Measurements from ENCODE around the gene MINPP1.
"Not testable (repeated sequence)": the region's sequence is repeated elsewhere in the genome, so short reads cannot be mapped to it uniquely, and the experiment has no call there.

The MINPP1 gene, protein sequence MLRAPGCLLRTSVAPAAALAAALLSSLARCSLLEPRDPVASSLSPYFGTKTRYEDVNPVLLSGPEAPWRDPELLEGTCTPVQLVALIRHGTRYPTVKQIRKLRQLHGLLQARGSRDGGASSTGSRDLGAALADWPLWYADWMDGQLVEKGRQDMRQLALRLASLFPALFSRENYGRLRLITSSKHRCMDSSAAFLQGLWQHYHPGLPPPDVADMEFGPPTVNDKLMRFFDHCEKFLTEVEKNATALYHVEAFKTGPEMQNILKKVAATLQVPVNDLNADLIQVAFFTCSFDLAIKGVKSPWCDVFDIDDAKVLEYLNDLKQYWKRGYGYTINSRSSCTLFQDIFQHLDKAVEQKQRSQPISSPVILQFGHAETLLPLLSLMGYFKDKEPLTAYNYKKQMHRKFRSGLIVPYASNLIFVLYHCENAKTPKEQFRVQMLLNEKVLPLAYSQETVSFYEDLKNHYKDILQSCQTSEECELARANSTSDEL

DNA sequence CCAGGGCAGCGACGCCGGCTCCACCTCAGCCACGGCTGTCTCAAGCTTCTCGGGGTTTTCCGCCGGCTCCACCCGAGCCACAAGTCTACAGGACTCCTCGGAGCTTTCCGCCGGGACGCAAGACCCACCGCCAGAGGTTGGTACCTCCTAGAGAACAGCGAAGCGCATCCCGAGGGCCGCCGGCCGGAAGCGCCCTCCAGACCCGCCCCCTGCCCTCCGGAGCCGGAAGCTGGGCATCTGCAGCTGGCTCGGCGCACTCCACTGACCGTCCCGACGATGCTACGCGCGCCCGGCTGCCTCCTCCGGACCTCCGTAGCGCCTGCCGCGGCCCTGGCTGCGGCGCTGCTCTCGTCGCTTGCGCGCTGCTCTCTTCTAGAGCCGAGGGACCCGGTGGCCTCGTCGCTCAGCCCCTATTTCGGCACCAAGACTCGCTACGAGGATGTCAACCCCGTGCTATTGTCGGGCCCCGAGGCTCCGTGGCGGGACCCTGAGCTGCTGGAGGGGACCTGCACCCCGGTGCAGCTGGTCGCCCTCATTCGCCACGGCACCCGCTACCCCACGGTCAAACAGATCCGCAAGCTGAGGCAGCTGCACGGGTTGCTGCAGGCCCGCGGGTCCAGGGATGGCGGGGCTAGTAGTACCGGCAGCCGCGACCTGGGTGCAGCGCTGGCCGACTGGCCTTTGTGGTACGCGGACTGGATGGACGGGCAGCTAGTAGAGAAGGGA lies at the start of gene MINPP1:
Gene MINPP1, plus strand, starts transcription at position 254 of the 726 bp plus-strand sequence. Its CDS starts 23 bp downstream, at position 277.
- peak; percentile 2 to 89 (median 74) for DNase-seq

DNA sequence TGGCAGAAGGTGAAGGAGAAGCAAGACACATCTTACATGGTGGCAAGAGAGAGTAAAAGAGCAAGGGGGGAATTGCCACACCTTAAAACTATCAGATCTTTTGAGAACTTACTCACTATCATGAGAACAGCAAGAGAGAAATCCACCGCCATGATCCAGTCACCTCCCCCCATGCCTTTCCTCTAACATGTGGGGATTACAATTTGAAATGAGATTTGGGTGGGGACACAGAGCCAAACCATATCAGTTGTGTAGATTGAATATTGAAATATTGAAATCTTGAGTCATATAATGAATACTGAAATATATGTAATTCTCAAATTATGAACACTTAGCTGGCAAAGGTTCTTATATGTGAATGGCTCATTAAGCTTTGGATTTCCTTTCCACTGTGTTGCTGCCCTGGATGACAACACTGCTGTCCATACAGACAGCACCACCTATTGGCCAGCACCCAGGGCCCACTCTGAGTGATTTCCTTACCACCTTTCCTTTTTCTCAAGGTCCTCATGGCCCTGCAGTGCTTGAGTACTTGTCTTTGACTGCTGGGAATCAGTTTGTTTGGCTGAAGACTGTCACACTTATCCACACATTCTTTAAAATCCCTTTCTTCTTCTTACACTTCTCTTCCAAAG lies 48.0 kb upstream of the MINPP1 start:
- not testable (repeated sequence) for DNase-seq

DNA sequence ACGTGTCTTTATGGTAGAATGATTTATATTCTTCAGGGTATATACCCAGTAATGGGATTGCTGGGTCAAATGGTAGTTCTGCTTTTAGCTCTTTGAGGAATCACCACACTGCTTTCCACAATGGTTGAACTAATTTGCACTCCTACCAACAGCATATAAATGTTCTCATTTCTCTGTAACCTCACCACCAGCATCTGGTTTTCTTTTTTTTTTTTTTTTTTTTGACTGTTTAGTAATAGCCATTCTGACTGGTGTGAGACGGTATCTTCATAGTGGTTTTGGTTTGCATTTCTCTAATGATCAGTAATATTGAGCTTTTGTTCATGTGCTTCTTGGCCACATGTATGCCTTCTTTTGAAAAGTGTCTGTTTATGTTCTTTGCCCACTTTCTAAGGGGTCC lies 42.9 kb upstream of the MINPP1 start:
- not testable (repeated sequence) for DNase-seq

DNA sequence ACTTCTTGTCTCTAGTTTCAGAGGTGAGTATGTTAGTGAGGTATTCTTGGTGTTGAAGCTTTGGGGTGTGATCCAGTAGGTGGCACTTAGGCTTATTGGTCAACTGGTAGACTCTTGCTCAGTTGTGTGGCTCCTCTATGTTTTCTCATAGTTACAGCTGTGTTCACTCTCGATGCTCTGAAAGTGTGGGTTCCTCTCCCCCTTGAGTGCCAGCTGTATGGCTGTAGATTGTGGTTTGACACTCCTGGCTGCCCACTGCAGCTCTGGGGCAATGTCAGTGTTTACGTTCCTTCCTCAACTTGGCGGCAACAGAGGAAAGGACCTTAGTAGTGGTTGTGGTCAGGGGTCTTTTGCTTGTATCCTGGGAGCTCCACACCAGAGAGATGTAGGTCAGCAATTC lies 37.8 kb upstream of the MINPP1 start:
- DNase-seq = not testable (repeated sequence)

DNA sequence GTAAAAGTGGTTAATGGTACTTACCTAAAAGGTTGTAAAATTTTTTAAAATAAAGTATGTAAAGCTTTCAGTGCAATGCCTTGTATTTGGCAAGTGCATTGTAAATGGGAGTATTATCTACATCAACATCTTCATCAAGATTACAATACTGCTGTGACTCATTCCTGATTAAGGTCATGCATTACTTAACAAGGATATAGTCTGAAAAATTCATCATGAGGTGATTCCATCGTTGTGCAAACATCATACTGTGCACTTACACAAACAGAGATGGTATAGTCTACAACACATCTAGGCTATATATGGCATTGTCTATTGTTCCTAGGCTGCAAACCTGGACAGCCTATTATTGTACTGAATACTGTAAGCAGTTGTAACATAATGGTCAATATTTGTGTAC lies 16.0 kb upstream of the MINPP1 start:
- DNase-seq = not testable (repeated sequence)

DNA sequence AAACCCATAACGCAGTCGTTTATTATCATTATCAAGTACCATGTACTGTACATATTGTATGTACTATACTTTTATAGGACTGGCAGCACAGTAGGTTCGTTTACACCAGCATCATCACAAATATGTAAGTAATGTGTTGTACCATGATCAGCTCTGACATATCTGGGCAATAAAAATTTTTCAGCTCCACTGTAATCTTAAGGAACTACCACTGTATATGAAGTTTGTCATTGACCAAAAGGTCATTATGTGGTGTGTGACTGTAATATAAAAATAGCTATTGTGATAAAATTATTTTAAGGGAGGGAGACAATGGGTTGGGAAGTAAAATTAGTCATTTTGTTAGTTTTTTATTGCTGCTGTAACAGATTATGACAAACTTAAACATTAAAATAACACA lies 14.4 kb upstream of the MINPP1 start:
- DNase-seq = not testable (repeated sequence)

DNA sequence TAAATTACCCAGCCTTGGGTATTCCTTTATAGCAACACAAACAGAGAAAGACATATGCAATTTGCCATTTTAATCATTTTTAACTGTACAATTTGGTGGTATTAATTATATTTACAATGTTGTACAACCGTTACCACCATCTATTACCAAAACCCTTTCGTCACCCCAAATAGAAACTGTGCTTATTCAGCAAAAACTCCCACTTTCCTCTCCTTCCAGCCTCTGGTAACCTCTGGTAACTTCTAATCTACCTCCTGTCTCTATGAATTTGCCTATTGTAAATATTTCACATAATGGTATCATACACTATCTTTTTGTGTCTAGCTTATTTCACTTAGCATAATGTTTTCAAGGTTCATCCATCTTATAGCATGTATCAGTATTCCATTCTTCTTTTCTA lies 12.2 kb upstream of the MINPP1 start:
- not testable (repeated sequence) for DNase-seq

DNA sequence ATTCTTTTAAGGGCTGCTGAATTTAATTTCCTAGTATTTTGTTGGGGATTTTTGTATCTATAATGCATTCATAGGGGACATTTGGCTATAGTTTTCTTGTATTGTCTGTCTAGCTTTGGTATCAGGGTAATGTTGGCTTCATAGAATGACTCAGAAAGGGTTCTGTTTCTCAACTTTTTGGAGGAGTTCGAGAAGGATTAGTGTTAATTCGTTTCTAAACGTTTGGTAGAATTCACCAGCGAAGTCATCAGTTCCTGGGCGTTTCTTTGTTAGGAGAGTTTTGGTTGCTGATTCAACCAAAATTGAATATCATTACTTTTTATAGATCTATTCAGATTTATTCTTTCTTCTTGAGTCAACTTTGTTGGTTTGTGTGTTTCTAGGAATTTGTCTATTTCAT lies 9.2 kb upstream of the MINPP1 start:
- DNase-seq = not testable (repeated sequence)

DNA sequence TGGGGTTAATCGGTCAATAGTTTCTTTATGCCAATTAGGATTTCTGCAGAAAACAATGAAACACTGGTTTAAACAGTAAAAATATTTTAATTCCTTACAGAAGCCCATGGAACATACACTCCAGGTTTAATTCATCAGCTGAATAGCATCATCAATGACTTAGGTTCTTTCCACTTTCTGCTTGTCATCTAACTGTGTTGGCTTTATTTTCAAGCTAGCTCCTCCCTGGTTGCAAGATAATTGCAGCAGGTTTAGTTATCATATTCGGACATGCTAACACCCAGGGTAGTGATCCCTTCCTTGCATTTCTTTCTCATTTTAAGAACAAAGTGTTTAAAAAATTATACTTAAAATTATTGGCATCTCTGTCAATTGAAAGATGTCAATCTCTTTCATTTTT lies 7.3 kb upstream of the MINPP1 start:
- not testable (repeated sequence) for DNase-seq

DNA sequence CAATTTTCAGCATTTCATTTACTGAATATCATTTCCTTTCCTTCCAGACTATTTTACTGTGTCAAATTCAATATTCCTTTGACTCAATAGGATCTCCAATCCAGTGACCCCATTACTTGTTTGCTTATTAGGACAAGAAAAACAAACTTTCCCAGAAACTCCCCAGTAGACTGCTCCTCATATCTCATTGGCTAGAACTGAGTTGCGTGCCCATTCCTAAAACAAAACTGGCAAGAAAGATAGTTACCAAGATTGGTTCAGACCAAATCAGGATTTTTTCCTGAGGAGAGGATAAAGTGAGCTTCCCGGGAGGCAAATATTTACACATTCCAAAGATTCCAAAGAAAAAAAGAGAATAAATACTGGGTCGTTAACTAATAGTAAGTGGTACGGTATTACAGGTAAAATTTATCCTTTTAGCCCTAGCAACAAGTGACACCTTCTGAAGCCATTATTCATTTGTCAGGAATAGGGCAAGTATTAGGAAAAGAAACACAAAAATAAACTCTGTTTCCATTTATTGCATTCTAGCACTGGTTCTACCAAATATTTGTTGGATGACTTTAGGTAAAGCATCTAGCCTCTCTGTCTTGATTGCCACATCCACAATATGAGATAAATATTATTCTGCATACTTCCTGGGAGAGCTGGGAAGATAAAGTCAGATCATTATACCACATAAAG lies 6.4 kb upstream of the MINPP1 start:
- DNase-seq = not testable (repeated sequence)

DNA sequence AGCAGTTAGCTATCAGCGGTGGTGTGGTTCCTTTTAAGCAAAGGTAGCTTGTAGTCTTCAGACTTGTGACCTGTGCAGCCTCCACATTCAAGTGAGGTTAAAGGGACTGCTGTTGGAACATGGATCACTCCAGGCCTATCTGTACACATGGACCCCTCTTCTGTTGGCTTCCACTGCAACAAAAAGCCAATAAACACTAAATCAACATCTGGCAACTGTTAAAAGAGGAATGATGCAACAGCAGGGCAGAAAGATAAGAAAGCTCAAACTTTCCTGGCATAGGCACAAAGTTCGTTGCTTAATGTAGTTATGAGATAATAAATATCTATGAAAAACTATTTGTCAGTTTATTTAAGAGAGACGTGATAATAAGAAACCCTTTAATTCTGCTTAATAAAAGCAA lies 4.0 kb upstream of the MINPP1 start:
- no peak for DNase-seq

DNA sequence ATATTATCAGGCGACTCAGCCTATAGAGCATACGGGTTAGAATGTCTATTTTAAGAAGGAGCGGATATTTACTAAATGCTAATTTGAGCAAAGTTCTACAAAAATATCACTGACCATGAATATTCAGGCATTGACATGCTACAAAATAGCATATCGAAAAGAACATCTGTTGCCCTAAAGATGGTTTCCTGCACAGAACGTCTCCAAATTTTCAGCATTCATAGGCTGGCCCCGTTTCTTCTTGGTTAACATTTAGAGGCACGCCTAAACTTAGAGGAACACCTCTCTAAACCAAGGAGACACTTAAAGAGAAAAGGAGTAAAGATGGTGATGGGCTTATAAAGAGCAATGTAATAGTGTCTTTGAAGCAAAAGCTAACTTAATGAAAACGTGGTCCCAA lies 1.3 kb upstream of the MINPP1 start:
- no peak for DNase-seq

DNA sequence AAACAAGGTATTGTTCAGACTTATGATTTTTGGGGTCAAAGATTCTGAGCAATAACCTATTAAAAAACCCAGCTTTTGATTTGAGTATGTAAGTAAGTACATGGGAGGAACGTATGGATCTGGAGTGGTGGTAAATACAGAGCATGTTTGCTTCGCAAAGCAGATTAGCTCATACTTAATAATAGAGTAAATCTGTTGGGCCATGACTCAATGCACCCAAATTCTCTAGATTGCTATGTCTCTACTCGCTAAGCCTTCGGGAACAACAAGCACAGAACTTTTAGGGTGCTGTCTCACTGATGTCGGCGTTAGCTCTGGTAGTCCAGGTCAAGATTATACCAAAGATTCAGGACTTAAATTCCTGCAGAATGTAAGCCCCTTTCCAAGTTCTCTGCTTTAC lies 807 bp upstream of the MINPP1 start:
- DNase-seq = no peak

DNA sequence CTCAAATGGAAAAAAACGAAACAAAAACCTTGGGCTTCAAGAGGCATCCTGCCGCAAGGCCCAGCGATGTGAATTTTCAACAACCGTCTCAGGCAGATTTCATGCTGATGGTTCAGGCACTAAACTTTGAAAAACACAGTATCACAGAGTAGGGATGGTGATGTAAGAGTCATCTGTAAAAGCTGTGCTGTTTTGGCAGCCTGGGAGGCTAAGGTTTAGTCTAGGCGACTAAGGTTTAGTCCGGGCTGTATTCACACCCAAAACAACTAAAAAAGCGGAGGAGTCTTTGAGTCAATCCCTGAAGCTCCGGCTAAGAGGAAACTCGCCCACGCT lies 420 bp upstream of the MINPP1 start:
- DNase-seq = peak in 1 of 58 donors; percentile 35

DNA sequence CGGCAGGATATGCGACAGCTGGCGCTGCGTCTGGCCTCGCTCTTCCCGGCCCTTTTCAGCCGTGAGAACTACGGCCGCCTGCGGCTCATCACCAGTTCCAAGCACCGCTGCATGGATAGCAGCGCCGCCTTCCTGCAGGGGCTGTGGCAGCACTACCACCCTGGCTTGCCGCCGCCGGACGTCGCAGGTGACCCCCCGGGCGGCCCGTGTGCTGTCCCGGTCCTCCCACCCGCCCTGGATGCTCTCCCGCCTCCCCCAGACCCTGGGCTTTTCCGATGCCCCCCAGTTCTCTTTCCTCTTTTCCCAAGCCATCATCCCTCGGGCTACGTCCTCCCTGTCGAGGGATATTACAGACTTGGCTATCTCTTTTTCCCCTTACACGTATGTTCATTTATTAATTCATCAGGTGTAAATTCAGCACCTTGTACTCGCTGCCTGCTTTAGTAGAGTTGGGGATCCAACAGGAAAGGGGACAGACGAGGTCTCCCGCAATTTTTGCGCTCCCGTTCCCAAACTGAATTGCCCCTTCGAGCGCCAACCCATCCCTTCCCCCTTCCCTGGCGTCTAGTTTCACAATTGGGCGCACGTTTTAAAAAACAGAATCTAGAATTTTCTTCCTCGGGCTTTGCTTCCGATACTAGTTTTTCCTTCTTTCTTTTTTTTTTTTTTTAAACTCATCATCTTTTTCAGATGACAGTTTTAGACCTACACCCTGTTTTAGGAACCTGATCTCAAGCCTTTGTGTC lies 846 bp downstream of the MINPP1 start:
- peak in 45 of 58 donors; percentile 3 to 61 (median 40) for DNase-seq

DNA sequence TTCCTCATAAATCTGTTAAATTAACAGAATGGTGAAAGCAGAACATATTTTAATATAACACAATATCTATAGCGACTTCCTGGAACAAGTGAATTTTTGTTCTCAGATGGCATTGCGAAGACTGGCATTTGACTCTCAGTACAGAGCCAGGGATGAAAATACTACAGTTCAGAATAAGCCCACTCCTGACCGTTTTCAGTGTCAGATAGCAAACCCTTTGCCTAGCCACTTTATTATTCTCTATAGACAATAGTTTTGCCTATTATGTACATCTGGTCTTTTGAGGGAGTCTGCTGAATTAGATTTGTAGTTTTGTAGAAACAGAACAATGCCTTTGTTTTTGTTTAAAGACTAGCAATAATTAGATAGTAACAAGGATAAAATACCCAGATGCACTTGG lies 2.3 kb downstream of the MINPP1 start:
- no peak for DNase-seq

DNA sequence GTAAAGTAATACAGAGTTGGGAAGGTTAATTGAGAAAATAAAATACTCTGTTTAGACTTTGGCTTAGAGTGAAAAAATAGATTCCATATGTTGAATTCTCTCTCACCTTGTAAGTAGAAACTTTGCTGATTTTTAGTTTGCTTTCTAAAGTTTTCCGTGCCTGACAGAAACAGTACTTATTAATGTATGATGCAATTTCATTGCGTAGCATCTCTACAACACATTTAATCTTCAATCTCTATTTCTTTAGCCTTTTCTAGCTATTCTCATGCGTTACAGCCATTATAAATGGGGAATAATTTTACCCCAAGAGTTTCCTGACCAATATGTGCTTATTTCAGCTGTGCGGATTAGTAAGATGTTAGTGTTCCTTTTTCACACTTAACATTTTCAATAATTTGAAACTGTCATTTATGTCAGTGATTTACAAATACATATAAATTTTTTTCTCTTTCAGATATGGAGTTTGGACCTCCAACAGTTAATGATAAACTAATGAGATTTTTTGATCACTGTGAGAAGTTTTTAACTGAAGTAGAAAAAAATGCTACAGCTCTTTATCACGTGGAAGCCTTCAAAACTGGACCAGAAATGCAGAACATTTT lies 3.3 kb downstream of the MINPP1 start:
- no peak for DNase-seq

DNA sequence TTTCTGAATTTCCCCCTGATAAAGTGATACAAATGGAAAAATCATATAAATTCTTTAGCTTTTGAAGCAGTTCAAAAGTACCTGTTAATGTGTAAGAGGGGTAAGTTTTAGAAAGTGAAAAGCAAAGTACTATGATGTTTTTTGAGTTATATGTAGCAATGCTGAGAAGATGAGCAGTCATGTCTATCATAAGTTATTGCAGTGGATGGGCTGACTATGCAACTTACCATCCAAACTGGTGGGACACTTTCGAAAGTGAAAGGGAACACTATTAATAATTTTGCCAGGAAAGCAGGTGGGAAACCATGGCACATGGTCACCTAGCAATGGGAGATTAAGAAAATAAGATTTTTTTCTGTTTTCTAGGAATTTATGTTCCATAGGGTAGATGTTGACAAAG lies 4.1 kb downstream of the MINPP1 start:
- no peak for DNase-seq

DNA sequence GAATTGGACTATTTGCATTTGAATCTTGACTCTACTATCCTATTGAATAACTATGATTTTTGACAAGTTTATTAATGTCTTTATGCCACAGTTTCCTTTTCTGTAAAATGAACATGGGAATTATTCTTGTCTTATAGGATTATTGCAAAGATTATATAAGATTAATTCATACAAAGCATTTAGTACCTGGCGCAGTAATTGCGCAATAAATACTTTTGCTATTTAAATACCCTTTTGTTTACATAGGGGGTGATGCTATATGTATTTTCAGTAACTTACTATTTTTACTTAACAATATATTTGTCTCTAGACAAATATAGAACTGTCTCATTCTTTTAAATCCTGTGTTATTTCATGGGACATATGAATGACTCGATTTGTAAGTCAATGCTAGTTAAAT lies 5.3 kb downstream of the MINPP1 start:
- no peak for DNase-seq

DNA sequence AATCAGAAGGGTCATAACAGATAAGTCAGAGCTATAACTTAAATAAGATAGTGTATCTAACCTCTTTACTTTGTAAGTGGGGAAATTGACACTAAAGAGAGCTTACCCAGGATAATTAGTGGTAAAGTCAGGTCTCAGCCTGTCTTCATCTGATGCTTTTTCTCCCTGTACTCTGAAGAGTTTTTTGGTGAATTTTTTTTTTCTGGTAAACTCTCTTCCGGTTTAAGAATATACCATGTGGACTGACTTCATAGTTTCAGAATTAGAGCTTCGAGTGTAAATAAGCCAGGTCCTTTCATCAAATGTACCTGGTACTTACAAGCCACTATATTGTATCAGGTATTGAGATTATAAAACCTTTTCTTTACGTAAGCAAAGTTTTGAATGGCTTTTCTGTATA lies 6.8 kb downstream of the MINPP1 start:
- no peak for DNase-seq
